ENCODE measurements around the gene MSLN. TPM values are rescaled to one million over a fixed set of nuclear protein-coding genes. Genes with fewer than 3 reads are reported as not detected.

The MSLN gene
- total and polyA plus RNA-seq, 9 of the 15 experiments (the other 6 are each of a cell fraction or from before 2014, with no cell fraction given), result not detected

- TF ChIP-seq ZBTB11 (CRISPR knock-in tag; IDR thresholded peaks at IDR 0.05) (no peak), SIRT6 (IDR thresholded peaks at IDR 0.05; ENCODE audit: low read depth, low read length) (no peak), E2F6 (IDR thresholded peaks at IDR 0.05; ENCODE audit: borderline replicate concordance in 1 of 2, extremely low read depth in 1 of 2, insufficient read depth in 1 of 2, insufficient read length in 1 of 2, low read depth in 1 of 2, low read length in 1 of 2, poor library complexity in 1 of 2, severe bottlenecking in 1 of 2) (peak in 1 of 2 experiments; percentile 33), RCOR1 (IDR thresholded peaks at IDR 0.05; ENCODE audit: borderline replicate concordance in 1 of 2, low read depth in 2 of 2, low read length in 2 of 2) (peak in 1 of 2 experiments; percentile 23; a peak in 1 of 4 replicates), HOMEZ (CRISPR knock-in tag; IDR thresholded peaks at IDR 0.05) (no peak), NFIC (IDR thresholded peaks at IDR 0.05) (peak; percentile 22; the same call in 1 of the 2 replicates), ZBED1 (IDR thresholded peaks at IDR 0.05) (no peak), SAFB (IDR thresholded peaks at IDR 0.05; ENCODE audit: borderline replicate concordance, low read depth, low read length) (0 out of 2 replicates have a peak, but pooled peaks have one; percentile 61), ZNF644 (tag; IDR thresholded peaks at IDR 0.05; ENCODE audit: low read depth) (no peak), MNT (conservative IDR thresholded peaks at IDR 0.05) (peak in 1 of 2 experiments; percentile 32; a peak in 1 of 4 replicates), ZBTB7A (IDR thresholded peaks at IDR 0.05; ENCODE audit: borderline replicate concordance, control insufficient read depth, low read depth, low read length) (0 out of 2 replicates have a peak, but pooled peaks have one; percentile 21), TBP (optimal IDR thresholded peaks at IDR 0.05; ENCODE audit: low read depth, low read length) (no peak), MAZ (CRISPR knock-in tag; conservative IDR thresholded peaks at IDR 0.05 in 1 of 2, IDR thresholded peaks at IDR 0.05 in 1 of 2) (peak; percentile 14 to 75; a peak in 3 of 4 replicates), DEAF1 (CRISPR knock-in tag; IDR thresholded peaks at IDR 0.05) (peak; percentile 70)
These were observed 25.3 kb downstream of the MSLN start (continued) for GRCh38 chr16:785563-786535.
